Naive B cell (primary cell): Measurements from ENCODE around the gene BCAS1. TPM values are rescaled to one million over a fixed set of nuclear protein-coding genes. Genes with fewer than 3 reads are reported as not detected.

Source experiments
- polyA plus RNA-seq, 6 donors: library from polyadenylated mRNA; unstranded; fragments of 300-500 nt; fragmentation: Illumina TruSeq; gene quantifications; one replicate each; pipeline ENCODE4 v1.2.3, GENCODE V29; 2021; ENCODE audit warnings: low read depth in 6 of 6

Gene BCAS1
- polyA plus RNA-seq, 6 donors from 2014 or later: 0.19 to 0.23 TPM; not detected in 4

Other genes starting within 250 kb of the BCAS1 start
- gene CYP24A1, start 103.4 kb upstream of the BCAS1 start, polyA plus RNA-seq: not detected
- gene PFDN4, start 137.5 kb upstream of the BCAS1 start, polyA plus RNA-seq: 10 to 100 TPM; 39.2 to 66.3 (median 61.9) TPM